HepG2 (cell line): ENCODE results near the gene HIPK2. TPM values are rescaled to one million over a fixed set of nuclear protein-coding genes. Genes with fewer than 3 reads are reported as not detected.
A peak's percentile ranks its signal among the peaks of the same experiment; 100 is the strongest.

Source experiments
- AKNA ChIP-seq: sonication (generic); formaldehyde crosslinking; IDR thresholded peaks from 2 replicates; pipeline ENCODE4 v1.4.0; 2020; ENCODE audit warnings: missing genetic modification reagents, borderline replicate concordance
- CENPX ChIP-seq: sonication (generic); formaldehyde crosslinking; IDR thresholded peaks from 2 replicates; pipeline ENCODE4 v1.9.0; 2021; ENCODE audit warnings: mild to moderate bottlenecking, missing genetic modification reagents, moderate library complexity
- GMEB2 ChIP-seq: IDR thresholded peaks from 2 replicates; pipeline ENCODE4 v1.6.1; 2016; ENCODE audit warnings: missing biosample characterization, missing genetic modification reagents, low read depth
- HNF1A ChIP-seq, 2 experiments: sonication (generic) in 1 of 2; formaldehyde crosslinking in 1 of 2; IDR thresholded peaks; 2 replicates each; pipeline versions ENCODE4 v1.4.0 to v1.6.1; 2016 to 2020; ENCODE audit warnings: borderline replicate concordance in 1 of 2, low read depth in 1 of 2, mild to moderate bottlenecking in 1 of 2, missing genetic modification reagents in 1 of 2
- HNRNPK ChIP-seq: fragments of 200-400 bp; formaldehyde crosslinking; IDR thresholded peaks from 2 replicates; pipeline ENCODE4 v1.6.1; 2018; ENCODE audit warnings: low read length, low read depth, moderate library complexity, mild to moderate bottlenecking; ENCODE audit not compliant: poor library complexity, severe bottlenecking
- HOXA3 ChIP-seq: sonication (generic); formaldehyde crosslinking; IDR thresholded peaks from 2 replicates; pipeline ENCODE4 v1.5.0; 2020; ENCODE audit warnings: missing genetic modification reagents
- PHF20 ChIP-seq: sonication (generic); formaldehyde crosslinking; IDR thresholded peaks from 2 replicates; pipeline ENCODE4 v1.5.0; 2020; ENCODE audit warnings: mild to moderate bottlenecking, missing genetic modification reagents
- POLR2AphosphoS5 ChIP-seq: IDR thresholded peaks from 2 replicates; pipeline ENCODE4 v1.6.1; 2012; ENCODE audit warnings: low read depth, low read length
- RAD51 ChIP-seq: fragments of 450-650 bp; IDR thresholded peaks from 2 replicates; pipeline ENCODE4 v1.6.1; 2016; ENCODE audit warnings: borderline replicate concordance
- SMARCE1 ChIP-seq: fragments of 450-650 bp; IDR thresholded peaks from 2 replicates; pipeline ENCODE4 v1.6.1; 2017; ENCODE audit warnings: borderline replicate concordance
- SMC3 ChIP-seq: IDR thresholded peaks from 2 replicates; pipeline ENCODE4 v1.6.1; 2011; ENCODE audit warnings: low read length, improper control_type of control experiment
- SP5 ChIP-seq: IDR thresholded peaks from 2 replicates; pipeline ENCODE4 v1.6.1; 2016; ENCODE audit warnings: low read depth, borderline replicate concordance
- SRSF4 ChIP-seq: fragments of 200-400 bp; formaldehyde crosslinking; IDR thresholded peaks from one replicate; pipeline ENCODE4 v1.6.1; 2018; ENCODE audit warnings: mild to moderate bottlenecking, low read depth, low read length, moderate library complexity; ENCODE audit not compliant: poor library complexity, severe bottlenecking
- ZNF441 ChIP-seq: sonication (generic); formaldehyde crosslinking; IDR thresholded peaks from 2 replicates; pipeline ENCODE4 v1.7.0; 2021; ENCODE audit warnings: missing genetic modification reagents, borderline replicate concordance
- ZNF713 ChIP-seq: sonication (generic); formaldehyde crosslinking; IDR thresholded peaks from 2 replicates; pipeline ENCODE4 v1.4.0; 2020; ENCODE audit warnings: mild to moderate bottlenecking, missing genetic modification reagents
- ZNF737 ChIP-seq: sonication (generic); formaldehyde crosslinking; IDR thresholded peaks from 2 replicates; pipeline ENCODE4 v1.5.0; 2020; ENCODE audit warnings: missing genetic modification reagents, mild to moderate bottlenecking, borderline replicate concordance
- ZSCAN25 ChIP-seq: sonication (generic); formaldehyde crosslinking; IDR thresholded peaks from 2 replicates; pipeline ENCODE4 v1.8.0; 2022; ENCODE audit warnings: mild to moderate bottlenecking, missing genetic modification reagents
- polyA plus RNA-seq, 8 experiments: library from polyadenylated mRNA; depleted of rRNA in 3 of 8; stranded (reverse) in 7 of 8; unstranded in 1 of 8; fragments of >200 nt; fragmentation: Illumina TruSeq in 4 of 8; extraction: Trizol in 4 of 8; gene quantifications; 2 replicates each; pipeline versions ENCODE4 v1.2.1 to v1.2.3, GENCODE V29; 2011 to 2016; ENCODE audit warnings: low read depth in 4 of 8, missing spikeins in 1 of 8, mixed read lengths in 1 of 8; ENCODE audit not compliant: insufficient read depth in 1 of 8
- total RNA-seq, 5 experiments: library from RNA; depleted of rRNA; stranded (reverse); fragments of >200 nt; fragmentation: Illumina TruSeq; extraction: Trizol; gene quantifications; 2 replicates each; pipeline ENCODE4 v1.2.3, GENCODE V29; 2016; ENCODE audit warnings: low read depth in 1 of 5

The HIPK2 gene
- total and polyA plus RNA-seq, 2 of the 13 experiments (the other 11 are each of a cell fraction or from before 2014, with no cell fraction given), result 14.4 to 20.2 TPM

GRCh38 chr7:139679731-139680594 lies 97.8 kb downstream of the HIPK2 start (continued):
- TF ChIP-seq ZSCAN25 (CRISPR knock-in tag) (no peak), SMARCE1 (no peak), ZNF737 (CRISPR knock-in tag) (no peak), ZNF713 (peak; percentile 35; the same call in 1 of the 2 replicates), SP5 (CRISPR knock-in tag) (0 out of 2 replicates have a peak, but pooled peaks have one; percentile 44), GMEB2 (CRISPR knock-in tag) (no peak), HNRNPK (no peak), POLR2AphosphoS5 (no peak), SRSF4 (no peak), AKNA (no peak), SMC3 (no peak), CENPX (CRISPR knock-in tag) (no peak), PHF20 (CRISPR knock-in tag) (no peak), HNF1A (IDR thresholded peaks at IDR 0.05; ENCODE audit: low read depth) (peak; percentile 65), HNF1A (CRISPR knock-in tag; IDR thresholded peaks at IDR 0.05; ENCODE audit: borderline replicate concordance) (peak; percentile 11; the same call in 1 of the 2 replicates), ZNF441 (CRISPR knock-in tag) (no peak), HOXA3 (CRISPR knock-in tag) (peak; percentile 49; the same call in 1 of the 2 replicates), RAD51 (no peak)
